GM12878 (cell line): ENCODE results near the gene DTD1. TPM values are rescaled to one million over a fixed set of nuclear protein-coding genes. Genes with fewer than 3 reads are reported as not detected.

ENCODE experiments used
- ATAC-seq: fragments of 200-7000 bp; cut with Tn5 transposase; 3 replicates; pipeline ENCODE4 v1.9.1; 2020; ENCODE audit warnings: mild to moderate bottlenecking, moderate library complexity
- BruUV-seq: library from RNA; stranded (reverse); fragments of 400-500 nt; replicated peaks from 2 replicates; lab custom pipeline; 2021; lab: Mats Ljungman, UMichigan
- CTCF ChIA-PET: fragments of 300-600 bp; sonication (Branson Sonifier 250); formaldehyde crosslinking; extraction: SDS; loops from one replicate; lab custom pipeline; 2021; ENCODE audit warnings: inconsistent platforms; lab: Yijun Ruan, JAX
- POLR2A ChIA-PET: fragments of 350-600 bp; formaldehyde crosslinking; extraction: SDS; loops from one replicate; lab custom pipeline; 2021; ENCODE audit warnings: inconsistent platforms; lab: Charles Lee
- RAD21 ChIA-PET: fragments of 300-600 bp; sonication (Branson Sonifier 250); formaldehyde crosslinking; loops from one replicate; lab custom pipeline; 2023; ENCODE audit warnings: antibody characterized with exemption; ENCODE audit not compliant: unreplicated experiment; lab: Charles Lee
- SMC1A ChIA-PET: fragments of 300-600 bp; sonication (Branson Sonifier 250); formaldehyde crosslinking; loops from one replicate; lab custom pipeline; 2023; ENCODE audit not compliant: unreplicated experiment, uncharacterized antibody; lab: Charles Lee
- DNase-seq: peaks from one replicate; pipeline ENCODE4 v3.0.0-alpha.2; 2011; ENCODE audit warnings: low read depth, low spot score
- FAIRE-seq: peaks from 3 replicates; lab custom pipeline; 2011; peaks lifted over from hg19 to GRCh38; lab: Jason Lieb, UNC
- H2AFZ ChIP-seq: 2 replicates; pipeline ENCODE4 v1.6.0; 2011; ENCODE audit warnings: low read depth, low read length, control low read depth; ENCODE audit not compliant: control insufficient read depth
- H3K27ac ChIP-seq: 2 replicates; pipeline ENCODE4 v1.5.1; 2011; ENCODE audit warnings: control low read depth; ENCODE audit not compliant: control insufficient read depth, insufficient read depth
- H3K27me3 ChIP-seq, 2 experiments: replicated peaks in 1 of 2; 2 replicates each; pipeline versions ENCODE4 v1.6.0 to v1.6.1; 2011; ENCODE audit warnings: low read length in 1 of 2; ENCODE audit not compliant: control insufficient read depth in 2 of 2, insufficient read depth in 2 of 2
- H3K36me3 ChIP-seq, 2 experiments: 2 replicates each; pipeline ENCODE4 v1.5.1; 2011; ENCODE audit warnings: low read length in 1 of 2; ENCODE audit not compliant: control insufficient read depth in 2 of 2, insufficient read depth in 2 of 2
- H3K4me1 ChIP-seq: 2 replicates; pipeline ENCODE4 v1.6.1; 2011; ENCODE audit warnings: mild to moderate bottlenecking, low read length, moderate library complexity, mixed read lengths; ENCODE audit not compliant: control insufficient read depth, insufficient read depth
- H3K4me2 ChIP-seq: 2 replicates; pipeline ENCODE4 v1.6.0; 2011; ENCODE audit warnings: control low read depth; ENCODE audit not compliant: control insufficient read depth, insufficient read depth
- H3K4me3 ChIP-seq: fragments of 200-600 bp; sonication (generic); 2 replicates; pipeline ENCODE4 v1.5.1; 2016
- H3K79me2 ChIP-seq: 2 replicates; pipeline ENCODE4 v1.6.0; 2011; ENCODE audit warnings: low read length; ENCODE audit not compliant: control insufficient read depth, insufficient read depth
- H3K9ac ChIP-seq: 2 replicates; pipeline ENCODE4 v1.8.0; 2011; ENCODE audit warnings: low read length, control low read depth, mixed read lengths; ENCODE audit not compliant: control insufficient read depth, insufficient read depth
- H3K9me3 ChIP-seq: replicated peaks from 3 replicates; pipeline ENCODE4 v1.5.1; 2011; ENCODE audit warnings: mild to moderate bottlenecking, low read length; ENCODE audit not compliant: control insufficient read depth, insufficient read depth
- H4K20me1 ChIP-seq: 2 replicates; pipeline ENCODE4 v1.6.0; 2011; ENCODE audit not compliant: control insufficient read depth, insufficient read depth
- ATF3 ChIP-seq: IDR thresholded peaks from 2 replicates; pipeline ENCODE4 v1.6.1; 2011; ENCODE audit warnings: low read depth, mild to moderate bottlenecking, low read length, moderate library complexity, borderline replicate concordance; ENCODE audit errors: extremely low read depth
- DPF2 ChIP-seq: fragments of 450-650 bp; IDR thresholded peaks from 2 replicates; pipeline ENCODE4 v1.6.1; 2017; ENCODE audit warnings: mild to moderate bottlenecking
- EGR1 ChIP-seq, 2 experiments: IDR thresholded peaks; 1 replicate in 1 of 2; 2 replicates in 1 of 2; pipeline ENCODE4 v1.6.1; 2011 to 2012; ENCODE audit warnings: low read depth in 2 of 2, low read length in 2 of 2, borderline replicate concordance in 1 of 2, mild to moderate bottlenecking in 1 of 2, moderate library complexity in 1 of 2
- FOS ChIP-seq: IDR thresholded peaks from 3 replicates; pipeline ENCODE4 v1.6.1; 2011; ENCODE audit warnings: borderline replicate concordance; ENCODE audit not compliant: insufficient read length; ENCODE audit errors: extremely low read depth
- IRF3 ChIP-seq: fragments of 450-650 bp; IDR thresholded peaks from 2 replicates; pipeline ENCODE4 v1.6.1; 2014; ENCODE audit warnings: mild to moderate bottlenecking
- POLR2AphosphoS2 ChIP-seq: IDR thresholded peaks from 2 replicates; pipeline ENCODE4 v1.6.1; 2011; ENCODE audit warnings: low read depth, mild to moderate bottlenecking, low read length, improper control_type of control experiment, moderate library complexity
- SIX5 ChIP-seq: IDR thresholded peaks from 2 replicates; pipeline ENCODE4 v1.6.1; 2011; ENCODE audit warnings: mild to moderate bottlenecking, low read depth, low read length, moderate library complexity; ENCODE audit not compliant: severe bottlenecking
- SPI1 ChIP-seq: IDR thresholded peaks from 2 replicates; pipeline ENCODE4 v1.6.1; 2011; ENCODE audit warnings: low read depth, mild to moderate bottlenecking, low read length, moderate library complexity, borderline replicate concordance; ENCODE audit not compliant: insufficient read depth
- YY1 ChIP-seq: IDR thresholded peaks from 2 replicates; pipeline ENCODE4 v1.6.1; 2011; ENCODE audit warnings: low read depth, mild to moderate bottlenecking, low read length
- ZBED1 ChIP-seq: IDR thresholded peaks from 2 replicates; pipeline ENCODE4 v1.6.1; 2016; ENCODE audit warnings: borderline replicate concordance
- WGBS: methylation state at CpG from one replicate; pipeline ENCODE4 v1.1.6; 2016; ENCODE audit warnings: low lambda C conversion rate; ENCODE audit not compliant: insufficient replicate concordance, insufficient coverage; ENCODE audit errors: missing lambda C conversion rate; 5-methylcytosine and 5-hydroxymethylcytosine counted together
- in situ Hi-C: fragments of 300-500 bp; cut with MboI; formaldehyde crosslinking; loops from 9 replicates; pipeline ENCODE4 v1.14.3; 2018; ENCODE audit warnings: mixed read lengths
- intact Hi-C: fragments of 100-400 bp; cut with micrococcal nuclease; formaldehyde crosslinking; loops from one replicate; pipeline ENCODE4 v1.14.2; 2022; ENCODE audit not compliant: unreplicated experiment
- polyA plus RNA-seq, 11 experiments: library from polyadenylated mRNA; depleted of rRNA in 4 of 11; unstranded in 6 of 11; stranded (reverse) in 5 of 11; fragments of >200 nt; fragmentation: Nextera tagmentation in 4 of 11; fragmentation: Illumina TruSeq in 1 of 11; extraction: Ambion mirVana in 4 of 11; extraction: Trizol in 1 of 11; gene quantifications; 1 replicate in 1 of 11; 2 replicates in 10 of 11; pipeline versions ENCODE4 v1.2.1 to v1.2.3, GENCODE V29; 2011 to 2016; ENCODE audit warnings: inconsistent platforms in 2 of 11, missing spikeins in 2 of 11, low read depth in 1 of 11
- total RNA-seq, 4 experiments: library from RNA; depleted of rRNA in 3 of 4; stranded (reverse); fragments of >200 nt in 3 of 4; fragmentation: Illumina TruSeq in 1 of 4; extraction: Trizol in 1 of 4; gene quantifications; 2 replicates each; pipeline versions ENCODE4 v1.2.1 to v1.2.3, GENCODE V29; 2013 to 2021

Gene DTD1
- total and polyA plus RNA-seq, 10 of the 15 experiments (the other 5 are each of a cell fraction or from before 2014, with no cell fraction given): 24.3 to 99.8 (median 63.3) TPM

GRCh38 chr20:18653736-18654447 is 66.0 kb downstream of the DTD1 start:
- ChIA-PET POLR2A (no interaction called here), CTCF (interaction anchor here (1.0 to 1.1 kb wide), 2 partner anchors 22 to 66 kb away, joined by 3 to 6 read pairs; partner anchors contain the start of gene DTD1), SMC1A (interaction anchor here (0.8 to 1.7 kb wide), 2 partner anchors 15 to 140 kb away, joined by 3 to 7 read pairs; no protein-coding TSS in a partner anchor), RAD21 (no interaction called here)
- Histone ChIP-seq H3K79me2 (no peaks in the 10 kb centered on the region), H3K9me3 (no peaks in the 10 kb centered on the region), H3K4me3 (no peak overlapping the region), H3K36me3 (no peaks in the 10 kb centered on the region; a peak in 2 of 4 replicates), H2AFZ (no peak overlapping the region), H4K20me1 (no peaks in the 10 kb centered on the region), H3K9ac (no peak overlapping the region), H3K4me2 (no peak overlapping the region), H3K27ac (no peak overlapping the region), H3K27me3 (no peaks in the 10 kb centered on the region), H3K4me1 (no peaks in the 10 kb centered on the region; the same call in 1 of the 2 replicates)
- no peak for DNase-seq
- intact Hi-C loops: no loop called here
- TF ChIP-seq ATF3: no peak
- no peak for TF ChIP-seq SIX5
- TF ChIP-seq IRF3: no peak
- no peak for TF ChIP-seq FOS
- TF ChIP-seq ZBED1: no peak
- no peak for TF ChIP-seq EGR1 (IDR thresholded peaks at IDR 0.05; ENCODE audit: borderline replicate concordance in 1 of 2, low read depth in 2 of 2, low read length in 2 of 2)
- TF ChIP-seq YY1: no peak
- TF ChIP-seq SPI1: no peak
- TF ChIP-seq DPF2: no peak
- TF ChIP-seq POLR2AphosphoS2: no peak
- no peak for FAIRE-seq
- 84% methylated on average over 1 of the region's 1 CpG for WGBS
- ATAC-seq: no peak
- BruUV-seq: no TSS peak
- in situ Hi-C loops: no loop called here
